ENCODE data around the gene REXO4.

GRCh38 chr9:133374612-133375115 lies 43.1 kb downstream of the REXO4 start:
- TF ChIP-seq CTCF (IDR thresholded peaks at IDR 0.05) (no peak), EZH2 (IDR thresholded peaks at IDR 0.05) (no peak), EZH2phosphoT487 (IDR thresholded peaks at IDR 0.05) (no peak)

All from neural progenitor cell (in vitro differentiated cells).